Measurements from ENCODE around the gene RASSF5. TPM values are rescaled to one million over a fixed set of nuclear protein-coding genes. Genes with fewer than 3 reads are reported as not detected.

The RASSF5 gene
- total and polyA plus RNA-seq, 9 of the 15 experiments (the other 6 are each of a cell fraction or from before 2014, with no cell fraction given): 6.1 to 41.0 (median 25.2) TPM

- TF ChIP-seq CHD7 (IDR thresholded peaks at IDR 0.05; ENCODE audit: low read depth, low read length) (no peak), ZNF699 (CRISPR knock-in tag; IDR thresholded peaks at IDR 0.05; ENCODE audit: insufficient replicate concordance) (no peak), CBX2 (IDR thresholded peaks at IDR 0.05; ENCODE audit: insufficient read depth, low read length, poor library complexity, severe bottlenecking) (no peak), SMARCE1 (IDR thresholded peaks at IDR 0.05) (peak; percentile 87), SETDB1 (IDR thresholded peaks at IDR 0.05; ENCODE audit: low read length) (no peak), HSF4 (CRISPR knock-in tag; IDR thresholded peaks at IDR 0.05; ENCODE audit: borderline replicate concordance) (no peak), FOSL1 (tag; conservative IDR thresholded peaks at IDR 0.05) (peak; percentile 99), NR4A1 (CRISPR knock-in tag; IDR thresholded peaks at IDR 0.05) (no peak; the same call in 1 of the 2 replicates), NR4A1 (tag; IDR thresholded peaks at IDR 0.05) (no peak)
- TF ChIP-seq, protein P1, sequence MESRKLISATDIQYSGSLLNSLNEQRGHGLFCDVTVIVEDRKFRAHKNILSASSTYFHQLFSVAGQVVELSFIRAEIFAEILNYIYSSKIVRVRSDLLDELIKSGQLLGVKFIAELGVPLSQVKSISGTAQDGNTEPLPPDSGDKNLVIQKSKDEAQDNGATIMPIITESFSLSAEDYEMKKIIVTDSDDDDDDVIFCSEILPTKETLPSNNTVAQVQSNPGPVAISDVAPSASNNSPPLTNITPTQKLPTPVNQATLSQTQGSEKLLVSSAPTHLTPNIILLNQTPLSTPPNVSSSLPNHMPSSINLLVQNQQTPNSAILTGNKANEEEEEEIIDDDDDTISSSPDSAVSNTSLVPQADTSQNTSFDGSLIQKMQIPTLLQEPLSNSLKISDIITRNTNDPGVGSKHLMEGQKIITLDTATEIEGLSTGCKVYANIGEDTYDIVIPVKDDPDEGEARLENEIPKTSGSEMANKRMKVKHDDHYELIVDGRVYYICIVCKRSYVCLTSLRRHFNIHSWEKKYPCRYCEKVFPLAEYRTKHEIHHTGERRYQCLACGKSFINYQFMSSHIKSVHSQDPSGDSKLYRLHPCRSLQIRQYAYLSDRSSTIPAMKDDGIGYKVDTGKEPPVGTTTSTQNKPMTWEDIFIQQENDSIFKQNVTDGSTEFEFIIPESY (CRISPR knock-in tag; IDR thresholded peaks at IDR 0.05): peak; percentile 38; the same call in 1 of the 2 replicates
- TF ChIP-seq, protein P2, sequence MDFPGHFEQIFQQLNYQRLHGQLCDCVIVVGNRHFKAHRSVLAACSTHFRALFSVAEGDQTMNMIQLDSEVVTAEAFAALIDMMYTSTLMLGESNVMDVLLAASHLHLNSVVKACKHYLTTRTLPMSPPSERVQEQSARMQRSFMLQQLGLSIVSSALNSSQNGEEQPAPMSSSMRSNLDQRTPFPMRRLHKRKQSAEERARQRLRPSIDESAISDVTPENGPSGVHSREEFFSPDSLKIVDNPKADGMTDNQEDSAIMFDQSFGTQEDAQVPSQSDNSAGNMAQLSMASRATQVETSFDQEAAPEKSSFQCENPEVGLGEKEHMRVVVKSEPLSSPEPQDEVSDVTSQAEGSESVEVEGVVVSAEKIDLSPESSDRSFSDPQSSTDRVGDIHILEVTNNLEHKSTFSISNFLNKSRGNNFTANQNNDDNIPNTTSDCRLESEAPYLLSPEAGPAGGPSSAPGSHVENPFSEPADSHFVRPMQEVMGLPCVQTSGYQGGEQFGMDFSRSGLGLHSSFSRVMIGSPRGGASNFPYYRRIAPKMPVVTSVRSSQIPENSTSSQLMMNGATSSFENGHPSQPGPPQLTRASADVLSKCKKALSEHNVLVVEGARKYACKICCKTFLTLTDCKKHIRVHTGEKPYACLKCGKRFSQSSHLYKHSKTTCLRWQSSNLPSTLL (IDR thresholded peaks at IDR 0.05): peak; percentile 86
Observed at GRCh38 chr1:206503591-206504362, 3.6 kb upstream of the RASSF5 start (continued).

Data from K562 (cell line).